ENCODE data around the gene SOX6.
"Not testable (repeated sequence)": the region's sequence is repeated elsewhere in the genome, so short reads cannot be mapped to it uniquely, and the experiment has no call there.

SOX6 gene

DNA sequence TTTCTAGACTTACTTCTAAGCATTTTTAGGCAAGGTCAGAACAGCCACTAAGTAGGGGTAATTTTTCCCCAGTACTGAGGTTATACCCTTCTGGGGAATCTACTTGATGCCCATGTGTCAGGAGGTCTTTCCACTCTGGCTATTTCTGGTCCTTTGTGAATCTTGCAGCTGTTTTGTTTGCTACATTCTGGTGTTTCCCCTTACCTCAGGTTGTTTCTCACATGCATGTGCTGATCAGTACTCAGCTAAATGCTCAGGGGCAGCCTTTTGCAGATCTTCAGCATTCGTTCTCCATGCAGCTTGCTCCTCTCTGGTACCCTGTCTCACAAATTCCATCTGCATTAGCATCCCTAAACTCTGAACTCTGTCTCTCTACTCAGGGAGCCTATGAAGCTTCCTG lies 303.6 kb downstream of the SOX6 start:
- ATAC-seq (no peak), DNase-seq (no peak)
- H3K9me3 Mint-ChIP-seq, result no peaks in the 10 kb centered on the region
- H3K4me1 Mint-ChIP-seq, result no peaks in the 10 kb centered on the region
- no peaks in the 10 kb centered on the region for H3K36me3 Mint-ChIP-seq (ENCODE audit: low read depth)
- H3K27me3 Mint-ChIP-seq, result no peaks in the 10 kb centered on the region
- no peak overlapping the region for H3K4me3 Mint-ChIP-seq
- no peak overlapping the region for H3K27ac Mint-ChIP-seq

DNA sequence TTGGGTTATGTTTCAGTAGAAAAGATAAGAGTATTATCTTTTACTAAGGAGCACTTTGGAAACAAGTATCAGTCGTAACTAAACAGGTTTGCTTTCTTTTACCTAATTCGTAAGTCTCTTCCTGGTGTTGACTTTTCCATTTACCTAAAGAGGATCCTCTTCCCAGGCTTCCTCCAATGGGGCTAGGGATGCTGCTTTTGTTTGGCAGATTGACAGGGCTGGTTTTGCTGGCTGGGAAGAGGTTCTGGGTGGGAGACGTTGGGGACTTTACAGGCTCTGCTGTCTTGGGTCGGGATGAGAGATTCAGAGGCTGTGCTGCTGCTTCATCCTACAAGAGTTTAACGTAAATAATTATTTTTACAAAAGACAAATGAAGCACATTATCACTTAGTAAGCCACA lies 306.7 kb downstream of the SOX6 start:
- H3K9me3 Mint-ChIP-seq, result no peaks in the 10 kb centered on the region
- no peaks in the 10 kb centered on the region for H3K36me3 Mint-ChIP-seq (ENCODE audit: low read depth)
- no peaks in the 10 kb centered on the region for H3K4me1 Mint-ChIP-seq
- ATAC-seq, result no peak
- no peak overlapping the region for H3K4me3 Mint-ChIP-seq
- no peaks in the 10 kb centered on the region for H3K27me3 Mint-ChIP-seq
- DNase-seq, result no peak
- no peak overlapping the region for H3K27ac Mint-ChIP-seq

DNA sequence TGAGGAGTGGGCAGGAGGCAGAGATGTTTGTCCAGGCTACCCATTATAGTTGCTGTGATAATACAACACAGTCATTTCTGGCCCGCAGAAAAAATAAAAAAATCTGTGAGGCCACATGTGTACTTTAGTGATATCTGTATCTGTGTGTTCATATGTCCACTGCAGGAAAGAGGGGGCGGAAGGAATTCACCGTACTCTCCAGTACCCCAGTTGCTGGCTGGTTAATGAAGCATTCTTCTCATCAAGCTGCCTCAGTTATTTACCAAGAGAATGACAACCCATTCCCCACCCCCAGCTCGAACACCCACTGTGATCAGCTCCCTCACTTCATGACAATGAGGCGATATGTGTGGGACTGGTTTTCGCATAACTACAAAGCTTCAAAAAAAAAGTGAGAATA lies 309.3 kb downstream of the SOX6 start:
- no peaks in the 10 kb centered on the region for H3K9me3 Mint-ChIP-seq

DNA sequence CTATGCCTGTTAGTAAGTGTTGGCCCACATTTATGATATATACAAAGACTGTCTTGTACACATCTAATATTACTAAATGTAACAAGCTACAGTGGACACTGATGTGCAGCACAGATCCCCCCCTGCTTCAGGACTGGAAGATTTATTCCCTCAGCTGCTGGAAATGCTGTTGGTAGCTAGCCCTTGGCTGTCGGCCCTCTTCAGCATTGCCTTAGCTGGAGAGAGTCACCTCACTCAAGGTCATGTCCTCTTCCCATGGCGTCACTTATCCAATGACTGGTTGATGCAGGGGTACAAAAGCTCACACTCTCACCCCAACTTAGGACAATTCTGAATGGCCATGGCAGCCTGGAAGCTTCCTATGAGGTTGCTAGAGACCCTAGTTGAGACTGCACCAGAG lies 312.7 kb downstream of the SOX6 start:
- DNase-seq (no peak), ATAC-seq (no peak)
- no peaks in the 10 kb centered on the region for H3K27me3 Mint-ChIP-seq
- no peaks in the 10 kb centered on the region for H3K36me3 Mint-ChIP-seq (ENCODE audit: low read depth)
- H3K4me1 Mint-ChIP-seq, result no peaks in the 10 kb centered on the region
- H3K4me3 Mint-ChIP-seq, result no peak overlapping the region
- no peaks in the 10 kb centered on the region for H3K9me3 Mint-ChIP-seq
- H3K27ac Mint-ChIP-seq, result no peak overlapping the region

More for the DNA sequence above, 309.3 kb downstream of the SOX6 start:
- no peaks in the 10 kb centered on the region for H3K4me1 Mint-ChIP-seq
- DNase-seq (no peak), ATAC-seq (no peak)
- H3K36me3 Mint-ChIP-seq (ENCODE audit: low read depth), result no peaks in the 10 kb centered on the region
- H3K27ac Mint-ChIP-seq, result no peak overlapping the region
- no peak overlapping the region for H3K4me3 Mint-ChIP-seq
- H3K27me3 Mint-ChIP-seq, result no peaks in the 10 kb centered on the region

DNA sequence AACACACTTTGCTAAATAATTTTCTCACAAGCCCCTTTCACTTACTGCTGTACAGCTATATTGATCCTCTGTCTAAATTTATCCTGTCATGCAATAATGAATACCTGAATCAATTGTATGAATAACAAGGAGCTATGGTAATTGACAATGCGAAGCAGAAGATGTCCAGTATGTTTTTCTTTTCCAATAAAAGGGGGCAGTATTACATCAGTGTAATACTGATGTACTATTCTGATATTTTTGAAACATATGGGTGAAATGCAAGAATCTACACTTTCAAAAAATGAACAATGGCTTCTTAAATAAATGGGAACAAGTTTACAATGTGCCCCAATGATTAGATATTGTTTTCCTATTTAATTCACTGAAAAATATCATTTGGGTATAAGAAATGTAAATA lies 315.1 kb downstream of the SOX6 start:
- H3K27ac Mint-ChIP-seq, result no peak overlapping the region
- H3K27me3 Mint-ChIP-seq, result no peaks in the 10 kb centered on the region
- DNase-seq (no peak), ATAC-seq (no peak)
- no peak overlapping the region for H3K4me3 Mint-ChIP-seq
- no peaks in the 10 kb centered on the region for H3K36me3 Mint-ChIP-seq (ENCODE audit: low read depth)
- H3K4me1 Mint-ChIP-seq, result no peaks in the 10 kb centered on the region
- no peaks in the 10 kb centered on the region for H3K9me3 Mint-ChIP-seq

DNA sequence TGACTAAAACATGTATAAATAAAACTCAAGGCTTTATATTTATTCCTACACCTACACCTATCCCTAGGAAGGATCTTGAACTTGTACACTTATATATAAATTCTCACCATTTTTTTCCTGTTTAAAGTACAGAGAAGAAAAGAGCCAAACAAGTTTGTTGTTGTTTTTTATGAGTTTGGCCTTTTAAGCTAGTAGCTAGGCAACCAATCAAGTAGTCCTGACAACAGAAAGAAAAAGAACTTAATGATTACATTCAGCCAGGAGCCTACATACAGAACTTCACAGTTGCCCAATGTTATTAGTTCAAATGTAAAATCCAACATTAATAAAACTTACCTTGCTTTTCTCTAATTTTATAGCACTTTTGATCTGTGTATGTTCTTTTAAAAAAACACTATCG lies 316.2 kb downstream of the SOX6 start:
- DNase-seq (no peak), ATAC-seq (no peak)
- H3K4me3 Mint-ChIP-seq, result no peak overlapping the region
- H3K9me3 Mint-ChIP-seq, result no peaks in the 10 kb centered on the region
- no peaks in the 10 kb centered on the region for H3K4me1 Mint-ChIP-seq
- H3K27ac Mint-ChIP-seq, result no peak overlapping the region
- H3K36me3 Mint-ChIP-seq (ENCODE audit: low read depth), result no peaks in the 10 kb centered on the region
- H3K27me3 Mint-ChIP-seq, result no peaks in the 10 kb centered on the region

DNA sequence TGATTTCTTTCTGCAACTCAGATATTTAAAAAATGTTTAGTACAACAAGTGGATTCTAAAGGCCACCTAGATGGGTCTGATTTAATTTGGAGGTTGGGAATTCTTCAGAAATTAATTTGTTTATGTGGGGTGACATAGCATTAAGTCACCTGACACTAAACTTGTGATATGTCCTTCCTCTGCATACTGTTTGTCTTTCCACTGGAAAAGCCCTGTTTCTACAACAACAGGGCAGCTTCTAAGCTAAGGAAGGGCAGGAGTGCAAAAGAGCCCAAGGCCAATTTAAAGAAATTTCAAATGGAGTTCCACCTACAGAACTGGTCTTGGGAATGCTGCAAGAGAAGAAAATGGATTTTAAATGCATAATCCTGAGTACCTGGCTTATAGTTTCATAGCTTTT lies 319.2 kb downstream of the SOX6 start:
- Mint-ChIP-seq H3K9me3 (no peaks in the 10 kb centered on the region), H3K27me3 (no peaks in the 10 kb centered on the region), H3K27ac (no peak overlapping the region), H3K4me1 (no peaks in the 10 kb centered on the region), H3K36me3 (ENCODE audit: low read depth) (no peaks in the 10 kb centered on the region), H3K4me3 (no peak overlapping the region)
- DNase-seq, result no peak
- no peak for ATAC-seq

DNA sequence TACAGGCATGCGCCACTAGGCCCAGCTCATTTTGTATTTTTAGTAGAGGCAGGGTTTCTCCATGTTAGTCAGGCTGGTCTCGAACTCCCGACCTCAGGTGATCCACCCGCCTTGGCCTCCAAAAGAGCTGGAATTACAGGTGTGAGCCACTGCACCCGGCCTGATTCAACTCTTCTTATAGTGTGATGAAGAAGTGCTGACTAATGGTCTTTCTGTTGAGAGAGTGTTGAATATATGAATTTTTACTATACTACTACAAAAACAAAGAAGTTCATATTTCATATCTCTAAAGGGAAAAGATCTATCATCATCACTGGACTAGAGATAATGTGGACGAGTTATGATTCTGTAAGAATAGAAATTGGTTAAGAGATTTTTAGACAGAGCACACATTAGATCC lies 320.1 kb downstream of the SOX6 start:
- no peaks in the 10 kb centered on the region for H3K4me1 Mint-ChIP-seq
- H3K27me3 Mint-ChIP-seq, result no peaks in the 10 kb centered on the region
- no peaks in the 10 kb centered on the region for H3K9me3 Mint-ChIP-seq
- H3K27ac Mint-ChIP-seq, result no peak overlapping the region
- no peaks in the 10 kb centered on the region for H3K36me3 Mint-ChIP-seq (ENCODE audit: low read depth)
- H3K4me3 Mint-ChIP-seq, result no peak overlapping the region
- ATAC-seq (no peak), DNase-seq (no peak)

DNA sequence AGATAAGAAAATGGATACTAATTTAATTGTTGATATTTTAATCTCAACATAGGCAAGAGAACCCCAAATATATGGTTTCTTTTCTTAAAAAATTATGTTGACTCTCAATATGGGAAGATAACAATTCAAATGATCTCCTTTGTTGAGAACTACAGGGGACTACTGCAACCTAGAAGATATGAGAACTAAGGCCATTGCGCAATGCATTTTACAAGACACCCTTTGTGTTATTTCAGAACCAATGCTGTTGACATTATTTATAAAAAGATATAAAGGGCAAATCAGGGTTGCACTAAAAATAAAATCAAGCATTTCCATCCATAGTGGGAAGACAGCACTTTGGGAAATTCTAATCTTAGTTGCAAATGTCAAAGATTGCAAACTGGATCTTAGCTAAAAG lies 322.3 kb downstream of the SOX6 start:
- Mint-ChIP-seq H3K36me3 (ENCODE audit: low read depth) (no peaks in the 10 kb centered on the region), H3K9me3 (no peaks in the 10 kb centered on the region), H3K4me3 (no peak overlapping the region), H3K4me1 (no peaks in the 10 kb centered on the region), H3K27me3 (no peaks in the 10 kb centered on the region), H3K27ac (no peak overlapping the region)
- no peak for DNase-seq
- ATAC-seq, result no peak

DNA sequence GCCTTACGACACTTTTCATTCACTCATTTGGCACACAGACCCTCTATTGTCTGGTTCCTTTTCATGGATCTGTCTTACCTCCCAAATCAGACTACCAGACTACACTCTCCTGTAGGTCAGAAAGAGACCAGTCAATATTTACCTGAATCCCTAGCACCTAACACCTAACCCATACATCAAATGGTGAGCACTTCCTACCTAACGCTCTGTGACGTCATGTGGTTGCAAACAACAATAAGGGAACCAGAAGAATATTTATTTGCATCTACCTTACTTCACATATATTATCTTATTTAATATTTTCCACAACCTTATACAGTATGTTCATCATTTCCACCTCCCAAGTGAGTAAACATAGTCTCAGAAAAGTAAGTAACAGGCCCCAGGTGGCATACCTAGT lies 323.4 kb downstream of the SOX6 start:
- Mint-ChIP-seq H3K27me3 (no peaks in the 10 kb centered on the region), H3K4me1 (no peaks in the 10 kb centered on the region), H3K4me3 (no peak overlapping the region), H3K27ac (no peak overlapping the region), H3K9me3 (no peaks in the 10 kb centered on the region), H3K36me3 (ENCODE audit: low read depth) (no peaks in the 10 kb centered on the region)
- DNase-seq (no peak), ATAC-seq (no peak)

DNA sequence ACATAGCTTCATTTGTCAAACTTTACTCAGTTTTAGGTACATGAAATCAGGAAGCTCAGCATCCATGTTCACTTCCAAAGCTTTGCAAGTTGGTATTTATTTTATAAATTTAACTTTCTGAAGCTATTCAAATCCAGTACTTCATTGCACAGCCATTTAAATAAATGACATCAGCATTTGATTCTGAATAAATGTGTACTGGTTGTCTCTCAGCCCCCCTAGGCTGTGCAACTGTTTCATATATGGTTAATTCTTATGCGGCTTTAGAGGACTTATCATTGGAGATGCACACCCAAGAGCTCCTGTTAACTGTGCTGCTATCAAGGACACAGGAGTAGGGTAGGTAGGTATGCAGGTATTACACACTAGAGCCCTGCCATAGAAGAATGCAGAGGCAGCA lies 325.1 kb downstream of the SOX6 start:
- DNase-seq (no peak), ATAC-seq (no peak)
- Mint-ChIP-seq H3K4me3 (no peak overlapping the region), H3K9me3 (no peaks in the 10 kb centered on the region), H3K36me3 (ENCODE audit: low read depth) (no peaks in the 10 kb centered on the region), H3K27ac (no peak overlapping the region), H3K4me1 (no peaks in the 10 kb centered on the region), H3K27me3 (no peaks in the 10 kb centered on the region)

DNA sequence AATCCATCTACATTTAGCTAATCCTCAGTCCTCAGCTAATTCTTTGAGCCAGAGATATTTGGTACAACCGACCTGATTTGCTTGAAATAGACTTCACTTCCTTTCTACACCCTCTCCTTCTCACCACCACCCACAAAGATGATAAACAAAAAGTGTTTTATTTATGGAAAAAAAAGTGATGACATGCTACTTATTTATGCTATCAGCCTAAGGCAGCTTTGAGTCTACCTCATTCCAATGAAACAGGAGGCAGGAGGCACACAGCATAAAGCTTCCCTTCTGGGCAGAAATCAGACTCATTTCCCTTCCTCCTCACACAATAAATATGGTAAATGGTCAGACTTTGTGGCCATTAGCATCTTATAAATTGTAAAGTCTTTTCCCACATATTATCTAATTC lies 325.7 kb downstream of the SOX6 start:
- no peak for ATAC-seq
- Mint-ChIP-seq H3K36me3 (ENCODE audit: low read depth) (no peaks in the 10 kb centered on the region), H3K27ac (no peak overlapping the region), H3K4me3 (no peak overlapping the region), H3K9me3 (no peaks in the 10 kb centered on the region), H3K4me1 (no peaks in the 10 kb centered on the region), H3K27me3 (no peaks in the 10 kb centered on the region)
- DNase-seq, result no peak

DNA sequence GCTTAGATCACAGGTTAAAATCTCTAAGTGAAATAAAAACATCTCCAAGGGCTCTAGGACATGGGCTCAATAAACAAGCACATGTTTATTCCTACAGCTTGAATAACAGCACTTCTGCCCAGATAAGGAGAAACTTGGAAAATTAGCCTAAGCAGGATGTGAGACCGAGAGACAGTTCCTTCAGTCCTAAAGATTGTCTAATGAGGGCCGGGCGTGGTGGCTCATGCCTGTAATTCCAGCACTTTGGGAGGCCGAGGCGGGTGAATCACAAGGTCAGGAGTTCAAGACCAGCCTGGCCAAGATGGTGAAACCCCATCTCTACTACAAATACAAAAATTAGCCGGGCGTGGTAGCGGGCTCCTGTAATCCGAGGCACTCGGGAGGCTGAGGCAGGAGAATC lies 327.2 kb downstream of the SOX6 start:
- not testable (repeated sequence) for H3K9me3 Mint-ChIP-seq; H3K4me3 Mint-ChIP-seq; H3K27ac Mint-ChIP-seq; ATAC-seq; H3K27me3 Mint-ChIP-seq; H3K36me3 Mint-ChIP-seq (ENCODE audit: low read depth); H3K4me1 Mint-ChIP-seq; DNase-seq

DNA sequence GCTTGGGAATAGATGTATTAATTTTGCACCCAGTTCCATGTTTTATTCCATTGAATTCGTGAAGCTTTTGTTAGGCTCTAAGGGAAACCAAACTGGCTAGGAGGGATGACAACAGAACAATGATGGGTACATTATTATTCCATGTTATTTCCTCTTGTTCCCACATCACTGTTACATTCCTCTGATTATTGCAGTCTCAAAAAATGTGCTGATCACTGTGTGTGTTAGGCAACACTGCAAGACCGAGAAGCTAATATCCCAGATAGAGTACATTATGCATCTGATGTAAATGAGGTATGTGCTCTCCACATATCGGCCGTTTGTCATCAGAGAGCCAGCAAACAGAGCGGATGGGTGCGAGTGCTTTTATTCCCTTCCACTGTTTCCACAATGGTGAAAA lies 327.9 kb downstream of the SOX6 start:
- no peak overlapping the region for H3K4me3 Mint-ChIP-seq
- no peak for ATAC-seq
- DNase-seq, result no peak
- no peaks in the 10 kb centered on the region for H3K36me3 Mint-ChIP-seq (ENCODE audit: low read depth)
- H3K9me3 Mint-ChIP-seq, result no peaks in the 10 kb centered on the region
- H3K27ac Mint-ChIP-seq, result no peak overlapping the region
- no peaks in the 10 kb centered on the region for H3K4me1 Mint-ChIP-seq
- H3K27me3 Mint-ChIP-seq, result no peaks in the 10 kb centered on the region

DNA sequence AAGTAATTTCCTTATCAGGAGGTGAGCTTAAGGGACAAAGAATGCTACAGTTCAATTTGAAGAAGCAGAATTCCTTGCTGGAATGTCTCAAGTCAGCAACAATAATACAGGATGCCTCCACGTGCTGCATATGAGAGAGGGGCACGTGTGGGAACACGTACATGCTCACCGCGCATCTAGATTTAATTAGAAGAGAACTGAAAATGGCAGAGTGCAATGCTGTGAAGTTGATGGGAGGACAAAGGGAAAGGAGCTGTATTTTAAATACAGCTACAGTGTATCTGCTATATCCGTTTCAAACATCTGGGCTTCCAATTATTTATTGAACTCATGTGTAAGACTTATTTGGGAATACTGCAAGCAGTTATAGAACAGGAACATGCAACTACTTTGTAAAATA lies 328.7 kb downstream of the SOX6 start:
- no peaks in the 10 kb centered on the region for H3K36me3 Mint-ChIP-seq (ENCODE audit: low read depth)
- DNase-seq (no peak), ATAC-seq (no peak)
- peaks cover 3% of the 10 kb centered on the region for H3K9me3 Mint-ChIP-seq
- no peak overlapping the region for H3K4me3 Mint-ChIP-seq
- no peaks in the 10 kb centered on the region for H3K4me1 Mint-ChIP-seq
- no peaks in the 10 kb centered on the region for H3K27me3 Mint-ChIP-seq
- H3K27ac Mint-ChIP-seq, result no peak overlapping the region

DNA sequence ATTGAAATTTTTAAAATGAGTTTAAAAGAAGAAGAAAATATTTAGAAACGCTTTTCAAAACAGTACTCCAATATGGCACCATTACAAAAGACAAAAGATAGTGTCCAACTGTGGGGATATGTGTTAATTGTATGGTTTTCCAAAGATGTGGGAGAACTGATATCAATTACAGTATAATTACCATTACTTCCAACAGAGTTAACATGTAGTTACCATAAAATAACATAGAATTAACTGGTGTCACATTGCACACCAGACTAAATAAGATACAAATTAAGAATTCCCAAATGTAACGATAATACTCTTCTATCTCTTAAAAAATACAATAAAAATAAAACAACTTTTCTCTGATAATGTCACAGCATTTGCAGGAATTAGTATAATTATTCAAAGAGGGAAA lies 329.5 kb downstream of the SOX6 start:
- Mint-ChIP-seq H3K4me1 (no peaks in the 10 kb centered on the region), H3K27me3 (no peaks in the 10 kb centered on the region), H3K36me3 (ENCODE audit: low read depth) (no peaks in the 10 kb centered on the region), H3K9me3 (peaks cover 4% of the 10 kb centered on the region), H3K27ac (no peak overlapping the region), H3K4me3 (no peak overlapping the region)
- DNase-seq (no peak), ATAC-seq (no peak)

Measured in activated naive CD8-positive, alpha-beta T cell treated with anti-CD3 and anti-CD28 coated beads, Interleukin-2, amount 50 U/mL, for 24 hours (primary cell).